ENCODE measurements around the gene ZNF687.

- no peak for TF ChIP-seq ZNF274 (IDR thresholded peaks at IDR 0.05; ENCODE audit: low read depth, low read length)
- TF ChIP-seq SUZ12 (IDR thresholded peaks at IDR 0.05; ENCODE audit: extremely low read depth, insufficient read depth, insufficient read length): no peak
Measured at GRCh38 chr1:151281225-151281968, 702 bp upstream of the ZNF687 start.

Measured in NT2/D1 (cell line).